Skeletal muscle satellite cell (primary cell): ENCODE results near the gene BRI3.

Experiments used
- H3K27me3 ChIP-seq: 2 replicates; pipeline ENCODE4 v1.7.0; 2013; ENCODE audit warnings: low read length; ENCODE audit not compliant: control insufficient read depth, insufficient read depth
- H3K36me3 ChIP-seq: 2 replicates; pipeline ENCODE4 v1.7.0; 2013; ENCODE audit warnings: mild to moderate bottlenecking, control low read depth, low read length; ENCODE audit not compliant: insufficient read depth
- H3K4me1 ChIP-seq: 2 replicates; pipeline ENCODE4 v1.7.0; 2013; ENCODE audit warnings: low read length; ENCODE audit not compliant: control insufficient read depth, insufficient read depth
- H3K4me2 ChIP-seq: 2 replicates; pipeline ENCODE4 v1.7.0; 2013; ENCODE audit warnings: mild to moderate bottlenecking, low read length
- H3K4me3 ChIP-seq: 2 replicates; pipeline ENCODE4 v1.7.0; 2013; ENCODE audit warnings: low read length
- H3K9ac ChIP-seq: 2 replicates; pipeline ENCODE4 v1.7.0; 2013; ENCODE audit warnings: mild to moderate bottlenecking, low read depth, low read length, moderate library complexity
- H3K9me3 ChIP-seq: replicated peaks from 2 replicates; pipeline ENCODE4 v1.7.0; 2013; ENCODE audit warnings: mild to moderate bottlenecking, control low read depth, low read length

Gene BRI3

GRCh38 chr7:98339043-98339442 lies 57.6 kb downstream of the BRI3 start:
- Histone ChIP-seq H3K4me3 (no peak overlapping the region), H3K4me1 (peaks cover 8% of the 10 kb centered on the region), H3K9ac (no peak overlapping the region), H3K9me3 (peaks cover 3% of the 10 kb centered on the region), H3K4me2 (no peak overlapping the region), H3K27me3 (no peaks in the 10 kb centered on the region), H3K36me3 (no peaks in the 10 kb centered on the region)

GRCh38 chr7:98341106-98341505 lies 59.6 kb downstream of the BRI3 start:
- Histone ChIP-seq H3K9me3 (peaks cover 3% of the 10 kb centered on the region), H3K4me3 (no peak overlapping the region), H3K9ac (no peak overlapping the region), H3K4me1 (peaks cover 8% of the 10 kb centered on the region), H3K27me3 (no peaks in the 10 kb centered on the region), H3K36me3 (no peaks in the 10 kb centered on the region), H3K4me2 (no peak overlapping the region)
